ENCODE data around the gene YIPF3.

DNA sequence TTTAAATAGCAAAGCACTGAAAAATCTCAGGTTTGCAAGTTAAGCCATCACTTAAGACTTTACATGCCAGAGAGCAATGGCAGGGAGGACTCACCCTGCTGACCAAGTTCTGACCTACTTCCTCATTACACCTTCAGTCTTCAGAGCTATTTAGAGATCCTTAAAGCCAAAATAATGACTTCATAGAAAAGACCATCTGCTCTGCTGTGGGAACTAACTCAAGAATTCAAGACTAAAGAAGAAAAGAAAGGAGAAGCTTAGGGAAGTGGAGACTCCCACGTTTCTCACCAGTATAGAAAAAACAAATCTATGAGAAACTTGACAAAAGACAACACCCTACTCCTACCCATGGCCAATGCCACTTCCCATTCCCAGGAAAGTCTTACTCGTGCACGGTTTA lies 30.5 kb upstream of the YIPF3 start:
- no peak for TF ChIP-seq TOX (CRISPR knock-in tag; IDR thresholded peaks at IDR 0.05; ENCODE audit: borderline replicate concordance)
- TF ChIP-seq, protein P1, sequence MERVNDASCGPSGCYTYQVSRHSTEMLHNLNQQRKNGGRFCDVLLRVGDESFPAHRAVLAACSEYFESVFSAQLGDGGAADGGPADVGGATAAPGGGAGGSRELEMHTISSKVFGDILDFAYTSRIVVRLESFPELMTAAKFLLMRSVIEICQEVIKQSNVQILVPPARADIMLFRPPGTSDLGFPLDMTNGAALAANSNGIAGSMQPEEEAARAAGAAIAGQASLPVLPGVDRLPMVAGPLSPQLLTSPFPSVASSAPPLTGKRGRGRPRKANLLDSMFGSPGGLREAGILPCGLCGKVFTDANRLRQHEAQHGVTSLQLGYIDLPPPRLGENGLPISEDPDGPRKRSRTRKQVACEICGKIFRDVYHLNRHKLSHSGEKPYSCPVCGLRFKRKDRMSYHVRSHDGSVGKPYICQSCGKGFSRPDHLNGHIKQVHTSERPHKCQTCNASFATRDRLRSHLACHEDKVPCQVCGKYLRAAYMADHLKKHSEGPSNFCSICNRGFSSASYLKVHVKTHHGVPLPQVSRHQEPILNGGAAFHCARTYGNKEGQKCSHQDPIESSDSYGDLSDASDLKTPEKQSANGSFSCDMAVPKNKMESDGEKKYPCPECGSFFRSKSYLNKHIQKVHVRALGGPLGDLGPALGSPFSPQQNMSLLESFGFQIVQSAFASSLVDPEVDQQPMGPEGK (CRISPR knock-in tag; IDR thresholded peaks at IDR 0.05; ENCODE audit: borderline replicate concordance), result no peak
- no peak for TF ChIP-seq ARNTL (CRISPR knock-in tag; IDR thresholded peaks at IDR 0.05; ENCODE audit: borderline replicate concordance, low read depth)

Data from SK-N-SH treated with all-trans-retinoic acid at 6 μM for 48 hours (cell line).